WTC11 (cell line): Measurements from ENCODE around the gene ICOS. TPM values are rescaled to one million over a fixed set of nuclear protein-coding genes. Genes with fewer than 3 reads are reported as not detected.

Source experiments
- ATAC-seq: fragments of 200-7000 bp; cut with Tn5 transposase; 2 replicates; pipeline ENCODE4 v1.10.0; 2021; ENCODE audit warnings: mild to moderate bottlenecking, moderate library complexity
- CTCF ChIA-PET: fragments of 300-600 bp; sonication (Branson Sonifier 250); formaldehyde crosslinking; loops from one replicate; lab custom pipeline; 2021; ENCODE audit warnings: antibody characterized with exemption; lab: Charles Lee
- POLR2A ChIA-PET: fragments of 350-600 bp; sonication (Branson Sonifier 250); formaldehyde crosslinking; loops from one replicate; lab custom pipeline; 2021; ENCODE audit warnings: antibody characterized with exemption; lab: Charles Lee
- DNase-seq: peaks from one replicate; pipeline ENCODE4 v3.0.0; 2021; ENCODE audit warnings: low spot score
- H3K27ac Mint-ChIP-seq: 2 replicates; pipeline ENCODE4 v1.8.0; 2021; ENCODE audit warnings: mixed read lengths
- H3K27me3 Mint-ChIP-seq: 2 replicates; pipeline ENCODE4 v1.8.0; 2021; ENCODE audit warnings: low read depth, mild to moderate bottlenecking, moderate library complexity, mixed read lengths
- H3K36me3 Mint-ChIP-seq: 2 replicates; pipeline ENCODE4 v1.8.0; 2021; ENCODE audit warnings: mixed read lengths
- H3K4me1 Mint-ChIP-seq: 2 replicates; pipeline ENCODE4 v1.8.0; 2022; ENCODE audit warnings: mixed read lengths
- H3K4me3 Mint-ChIP-seq: 2 replicates; pipeline ENCODE4 v1.8.0; 2021; ENCODE audit warnings: mild to moderate bottlenecking, moderate library complexity, mixed read lengths
- H3K9me3 Mint-ChIP-seq: 2 replicates; pipeline ENCODE4 v1.8.0; 2021; ENCODE audit warnings: mixed read lengths
- CREM ChIP-seq: sonication (generic); formaldehyde crosslinking; IDR thresholded peaks from 2 replicates; pipeline ENCODE4 v1.8.1; 2022; ENCODE audit warnings: mild to moderate bottlenecking, missing genetic modification reagents, moderate library complexity
- E2F1 ChIP-seq: sonication (generic); formaldehyde crosslinking; IDR thresholded peaks from 2 replicates; pipeline ENCODE4 v1.8.0; 2022; ENCODE audit warnings: mild to moderate bottlenecking, missing genetic modification reagents
- EMX1 ChIP-seq: fragments of 250-450 bp; sonication (Bioruptor Pico); IDR thresholded peaks from 2 replicates; pipeline ENCODE4 v1.8.0; 2021; ENCODE audit warnings: mild to moderate bottlenecking
- IRF2 ChIP-seq: sonication (generic); formaldehyde crosslinking; IDR thresholded peaks from 2 replicates; pipeline ENCODE4 v1.8.0; 2022; ENCODE audit warnings: low read depth, missing genetic modification reagents, borderline replicate concordance
- JAZF1 ChIP-seq: fragments of 250-450 bp; sonication (Bioruptor Pico); IDR thresholded peaks from 2 replicates; pipeline ENCODE4 v1.9.0; 2021; ENCODE audit warnings: moderate library complexity, mild to moderate bottlenecking, inconsistent platforms
- MLX ChIP-seq: sonication (generic); formaldehyde crosslinking; IDR thresholded peaks from 2 replicates; pipeline ENCODE4 v1.8.1; 2023; ENCODE audit warnings: mild to moderate bottlenecking, missing genetic modification reagents, moderate library complexity
- SMAD3 ChIP-seq: sonication (generic); formaldehyde crosslinking; IDR thresholded peaks from 2 replicates; pipeline ENCODE4 v1.8.0; 2022; ENCODE audit warnings: missing genetic modification reagents, mild to moderate bottlenecking, borderline replicate concordance
- ZBTB21 ChIP-seq: sonication (generic); formaldehyde crosslinking; IDR thresholded peaks from 2 replicates; pipeline ENCODE4 v1.8.1; 2023; ENCODE audit warnings: mild to moderate bottlenecking, missing genetic modification reagents, borderline replicate concordance
- ZBTB43 ChIP-seq: sonication (generic); formaldehyde crosslinking; IDR thresholded peaks from 2 replicates; pipeline ENCODE4 v1.8.1; 2023; ENCODE audit warnings: mild to moderate bottlenecking, missing genetic modification reagents
- ZNF138 ChIP-seq: sonication (generic); formaldehyde crosslinking; conservative IDR thresholded peaks from 2 replicates; pipeline ENCODE4 v1.8.1; 2022; ENCODE audit warnings: mild to moderate bottlenecking, moderate library complexity, missing genetic modification reagents
- ZNF396 ChIP-seq: fragments of 250-450 bp; sonication (Bioruptor Pico); IDR thresholded peaks from 2 replicates; pipeline ENCODE4 v1.8.0; 2021; ENCODE audit warnings: mild to moderate bottlenecking, moderate library complexity, borderline replicate concordance
- ZNF423 ChIP-seq: fragments of 250-450 bp; sonication (Bioruptor Pico); IDR thresholded peaks from 2 replicates; pipeline ENCODE4 v2.1.2; 2022; ENCODE audit warnings: mild to moderate bottlenecking, moderate library complexity
- ZNF425 ChIP-seq: fragments of 250-450 bp; sonication (Bioruptor Pico); conservative IDR thresholded peaks from 2 replicates; pipeline ENCODE4 v1.9.0; 2021; ENCODE audit warnings: mild to moderate bottlenecking
- ZNF671 ChIP-seq: fragments of 250-450 bp; sonication (Bioruptor Pico); IDR thresholded peaks from 2 replicates; pipeline ENCODE4 v1.8.0; 2021; ENCODE audit warnings: mild to moderate bottlenecking
- total RNA-seq: library from RNA; stranded (reverse); gene quantifications from 3 replicates; pipeline ENCODE4 v1.2.3, GENCODE V29; 2021
- TF ChIP-seq, protein P1 (sequence below): sonication (generic); formaldehyde crosslinking; IDR thresholded peaks from 2 replicates; pipeline ENCODE4 v1.8.1; 2022; ENCODE audit warnings: mild to moderate bottlenecking, missing genetic modification reagents, moderate library complexity, borderline replicate concordance
- TF ChIP-seq, protein P2 (sequence below): sonication (generic); formaldehyde crosslinking; IDR thresholded peaks from 2 replicates; pipeline ENCODE4 v1.8.1; 2022; ENCODE audit warnings: low read depth, mild to moderate bottlenecking, moderate library complexity, missing genetic modification reagents, borderline replicate concordance
- TF ChIP-seq, protein P3 (sequence below): fragments of 250-450 bp; sonication (Bioruptor Pico); IDR thresholded peaks from 2 replicates; pipeline ENCODE4 v1.9.0; 2021; ENCODE audit warnings: moderate library complexity, mild to moderate bottlenecking, inconsistent platforms, borderline replicate concordance
- TF ChIP-seq, protein P4 (sequence below): fragments of 250-450 bp; sonication (Bioruptor Pico); IDR thresholded peaks from 2 replicates; pipeline ENCODE4 v2.1.2; 2022; ENCODE audit warnings: mild to moderate bottlenecking, moderate library complexity

Gene ICOS
- total RNA-seq, 1 experiment from 2014 or later: 0.11 TPM

- TF ChIP-seq, protein P1, sequence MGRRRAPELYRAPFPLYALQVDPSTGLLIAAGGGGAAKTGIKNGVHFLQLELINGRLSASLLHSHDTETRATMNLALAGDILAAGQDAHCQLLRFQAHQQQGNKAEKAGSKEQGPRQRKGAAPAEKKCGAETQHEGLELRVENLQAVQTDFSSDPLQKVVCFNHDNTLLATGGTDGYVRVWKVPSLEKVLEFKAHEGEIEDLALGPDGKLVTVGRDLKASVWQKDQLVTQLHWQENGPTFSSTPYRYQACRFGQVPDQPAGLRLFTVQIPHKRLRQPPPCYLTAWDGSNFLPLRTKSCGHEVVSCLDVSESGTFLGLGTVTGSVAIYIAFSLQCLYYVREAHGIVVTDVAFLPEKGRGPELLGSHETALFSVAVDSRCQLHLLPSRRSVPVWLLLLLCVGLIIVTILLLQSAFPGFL (CRISPR knock-in tag): no peak
- TF ChIP-seq JAZF1 (CRISPR knock-in tag): no peak
- TF ChIP-seq MLX (CRISPR knock-in tag): no peak
- TF ChIP-seq, all 79 proteins: peak for 0
Observed at GRCh38 chr2:203934711-203935438, 1.7 kb upstream of the ICOS start (continued).

- ChIA-PET POLR2A (no interaction called here), CTCF (no interaction called here)
- peaks cover 6% of the 10 kb centered on the region; the same call in 1 of the 2 replicates for H3K9me3 Mint-ChIP-seq
- no peak overlapping the region for H3K4me3 Mint-ChIP-seq
- H3K4me1 Mint-ChIP-seq: peaks cover 13% of the 10 kb centered on the region
- DNase-seq: no peak
- H3K27me3 Mint-ChIP-seq: no peaks in the 10 kb centered on the region
- H3K27ac Mint-ChIP-seq: no peak overlapping the region
- no peak for TF ChIP-seq ZBTB21
- TF ChIP-seq E2F1 (CRISPR knock-in tag): no peak
- no peak for TF ChIP-seq EMX1 (CRISPR knock-in tag)
- TF ChIP-seq IRF2: no peak
- TF ChIP-seq ZNF138 (CRISPR knock-in tag): no peak
- TF ChIP-seq ZNF671 (CRISPR knock-in tag): no peak
- TF ChIP-seq ZBTB43 (CRISPR knock-in tag): no peak
- TF ChIP-seq SMAD3 (CRISPR knock-in tag): no peak
- TF ChIP-seq ZNF423 (CRISPR knock-in tag): no peak
- no peak for TF ChIP-seq ZNF425
- TF ChIP-seq CREM (CRISPR knock-in tag): no peak
- TF ChIP-seq, protein P2, sequence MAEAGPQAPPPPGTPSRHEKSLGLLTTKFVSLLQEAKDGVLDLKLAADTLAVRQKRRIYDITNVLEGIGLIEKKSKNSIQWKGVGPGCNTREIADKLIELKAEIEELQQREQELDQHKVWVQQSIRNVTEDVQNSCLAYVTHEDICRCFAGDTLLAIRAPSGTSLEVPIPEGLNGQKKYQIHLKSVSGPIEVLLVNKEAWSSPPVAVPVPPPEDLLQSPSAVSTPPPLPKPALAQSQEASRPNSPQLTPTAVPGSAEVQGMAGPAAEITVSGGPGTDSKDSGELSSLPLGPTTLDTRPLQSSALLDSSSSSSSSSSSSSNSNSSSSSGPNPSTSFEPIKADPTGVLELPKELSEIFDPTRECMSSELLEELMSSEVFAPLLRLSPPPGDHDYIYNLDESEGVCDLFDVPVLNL (CRISPR knock-in tag): no peak
- TF ChIP-seq, protein P3, sequence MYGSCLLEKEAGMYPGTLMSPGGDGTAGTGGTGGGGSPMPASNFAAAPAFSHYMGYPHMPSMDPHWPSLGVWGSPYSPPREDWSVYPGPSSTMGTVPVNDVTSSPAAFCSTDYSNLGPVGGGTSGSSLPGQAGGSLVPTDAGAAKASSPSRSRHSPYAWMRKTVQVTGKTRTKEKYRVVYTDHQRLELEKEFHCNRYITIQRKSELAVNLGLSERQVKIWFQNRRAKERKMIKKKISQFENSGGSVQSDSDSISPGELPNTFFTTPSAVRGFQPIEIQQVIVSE (CRISPR knock-in tag): no peak
- TF ChIP-seq, protein P4, sequence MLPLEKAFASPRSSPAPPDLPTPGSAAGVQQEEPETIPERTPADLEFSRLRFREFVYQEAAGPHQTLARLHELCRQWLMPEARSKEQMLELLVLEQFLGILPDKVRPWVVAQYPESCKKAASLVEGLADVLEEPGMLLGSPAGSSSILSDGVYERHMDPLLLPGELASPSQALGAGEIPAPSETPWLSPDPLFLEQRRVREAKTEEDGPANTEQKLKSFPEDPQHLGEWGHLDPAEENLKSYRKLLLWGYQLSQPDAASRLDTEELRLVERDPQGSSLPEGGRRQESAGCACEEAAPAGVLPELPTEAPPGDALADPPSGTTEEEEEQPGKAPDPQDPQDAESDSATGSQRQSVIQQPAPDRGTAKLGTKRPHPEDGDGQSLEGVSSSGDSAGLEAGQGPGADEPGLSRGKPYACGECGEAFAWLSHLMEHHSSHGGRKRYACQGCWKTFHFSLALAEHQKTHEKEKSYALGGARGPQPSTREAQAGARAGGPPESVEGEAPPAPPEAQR (CRISPR knock-in tag): no peak
- TF ChIP-seq ZNF396 (CRISPR knock-in tag): no peak
- TF ChIP-seq, all 79 proteins: peak for 0
- no peak for ATAC-seq
- H3K36me3 Mint-ChIP-seq: no peaks in the 10 kb centered on the region
Observed at GRCh38 chr2:203935568-203935967, 995 bp upstream of the ICOS start.
